SK-N-SH (cell line): ENCODE results near the gene PI4K2B.

Source experiments
- CTCF ChIP-seq: fragments of 200-600 bp; sonication (generic); IDR thresholded peaks from 2 replicates; pipeline ENCODE4 v1.6.1; 2017; ENCODE audit warnings: antibody characterized with exemption, mild to moderate bottlenecking, moderate library complexity
- EZH2phosphoT487 ChIP-seq: fragments of 200-600 bp; sonication (generic); IDR thresholded peaks from 2 replicates; pipeline ENCODE4 v1.6.1; 2017; ENCODE audit warnings: low read depth, mixed run types, mild to moderate bottlenecking, antibody characterized with exemption, moderate library complexity, borderline replicate concordance
- POLR2AphosphoS5 ChIP-seq: IDR thresholded peaks from 2 replicates; pipeline ENCODE4 v1.6.1; 2012; ENCODE audit warnings: low read depth, low read length
- RFX5 ChIP-seq: IDR thresholded peaks from 2 replicates; pipeline ENCODE4 v1.6.1; 2012; ENCODE audit warnings: mild to moderate bottlenecking, improper control_type of control experiment, low read length
- USF2 ChIP-seq: fragments of 150-350 bp; IDR thresholded peaks from 2 replicates; pipeline ENCODE4 v1.6.1; 2017; ENCODE audit warnings: antibody characterized with exemption, low read length, low read depth, borderline replicate concordance

GRCh38 chr4:25223802-25224375, 9.9 kb upstream of the PI4K2B start:
- no peak for TF ChIP-seq CTCF
- TF ChIP-seq USF2, result no peak
- TF ChIP-seq EZH2phosphoT487, result no peak
- no peak for TF ChIP-seq RFX5
- TF ChIP-seq POLR2AphosphoS5, result no peak
